ENCODE measurements around the gene ATR. TPM values are rescaled to one million over a fixed set of nuclear protein-coding genes. Genes with fewer than 3 reads are reported as not detected.

Gene ATR
- total RNA-seq, 1 experiment from 2014 or later: 17.5 TPM

DNA sequence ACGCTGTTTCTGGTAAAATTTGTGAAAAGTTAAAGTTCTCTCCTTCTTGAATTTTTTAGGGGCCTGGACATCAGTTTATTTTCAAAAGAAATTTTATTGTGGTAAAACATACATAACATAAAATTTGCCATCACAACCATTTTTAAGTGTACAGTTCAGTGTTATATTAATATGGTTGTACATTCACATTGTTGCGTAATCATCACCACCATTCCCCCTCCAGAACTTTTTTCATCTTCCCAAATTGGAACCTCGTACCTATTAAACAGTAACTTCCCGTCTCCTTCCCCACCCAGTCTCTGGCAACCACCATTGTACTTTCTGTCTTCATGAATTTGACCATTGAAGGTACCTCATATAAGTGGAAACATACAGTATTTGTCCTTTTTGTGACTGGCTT is 107.7 kb downstream of the ATR start:
- DNase-seq: no peak
- POLR2A ChIA-PET: no interaction called here
- Mint-ChIP-seq H3K27ac (ENCODE audit: unreplicated experiment) (no peak overlapping the region), H3K27me3 (ENCODE audit: insufficient read depth, unreplicated experiment) (no peaks in the 10 kb centered on the region), H3K4me1 (ENCODE audit: low read depth, unreplicated experiment) (no peaks in the 10 kb centered on the region), H3K4me3 (ENCODE audit: unreplicated experiment) (no peak overlapping the region), H3K9me3 (ENCODE audit: unreplicated experiment) (no peaks in the 10 kb centered on the region), H3K36me3 (ENCODE audit: insufficient read depth, unreplicated experiment) (no peaks in the 10 kb centered on the region)
- CTCF ChIA-PET: no interaction called here
- intact Hi-C loops (cut with micrococcal nuclease; ENCODE audit: unreplicated experiment): no loop called here
- TF ChIP-seq, protein P1, sequence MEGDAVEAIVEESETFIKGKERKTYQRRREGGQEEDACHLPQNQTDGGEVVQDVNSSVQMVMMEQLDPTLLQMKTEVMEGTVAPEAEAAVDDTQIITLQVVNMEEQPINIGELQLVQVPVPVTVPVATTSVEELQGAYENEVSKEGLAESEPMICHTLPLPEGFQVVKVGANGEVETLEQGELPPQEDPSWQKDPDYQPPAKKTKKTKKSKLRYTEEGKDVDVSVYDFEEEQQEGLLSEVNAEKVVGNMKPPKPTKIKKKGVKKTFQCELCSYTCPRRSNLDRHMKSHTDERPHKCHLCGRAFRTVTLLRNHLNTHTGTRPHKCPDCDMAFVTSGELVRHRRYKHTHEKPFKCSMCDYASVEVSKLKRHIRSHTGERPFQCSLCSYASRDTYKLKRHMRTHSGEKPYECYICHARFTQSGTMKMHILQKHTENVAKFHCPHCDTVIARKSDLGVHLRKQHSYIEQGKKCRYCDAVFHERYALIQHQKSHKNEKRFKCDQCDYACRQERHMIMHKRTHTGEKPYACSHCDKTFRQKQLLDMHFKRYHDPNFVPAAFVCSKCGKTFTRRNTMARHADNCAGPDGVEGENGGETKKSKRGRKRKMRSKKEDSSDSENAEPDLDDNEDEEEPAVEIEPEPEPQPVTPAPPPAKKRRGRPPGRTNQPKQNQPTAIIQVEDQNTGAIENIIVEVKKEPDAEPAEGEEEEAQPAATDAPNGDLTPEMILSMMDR (IDR thresholded peaks at IDR 0.05; ENCODE audit: insufficient read depth in 1 of 2, low read depth in 1 of 2, low read length in 1 of 2, severe bottlenecking in 1 of 2, unreplicated experiment in 1 of 2): no peak
- H3K27me3 ChIP-seq (replicated peaks; ENCODE audit: control insufficient read depth, insufficient read depth, low read length): no peaks in the 10 kb centered on the region
- no peaks in the 10 kb centered on the region for H3K9me3 ChIP-seq
- no TSS peak for BruUV-seq (replicated peaks)
- H3K4me3 ChIP-seq (ENCODE audit: low read depth, low read length): no peak overlapping the region
- no peaks in the 10 kb centered on the region for H3K4me1 ChIP-seq
- no peaks in the 10 kb centered on the region for H3K36me3 ChIP-seq (ENCODE audit: control insufficient read depth, insufficient read depth, low read length)

- ChIA-PET CTCF (no interaction called here), POLR2A (no interaction called here)
- H3K4me1 ChIP-seq: no peaks in the 10 kb centered on the region
- no peaks in the 10 kb centered on the region for H3K27me3 Mint-ChIP-seq (ENCODE audit: insufficient read depth, unreplicated experiment)
- BruUV-seq (replicated peaks): no TSS peak
- H3K4me3 Mint-ChIP-seq (ENCODE audit: unreplicated experiment): no peak overlapping the region
- H3K36me3 Mint-ChIP-seq (ENCODE audit: insufficient read depth, unreplicated experiment): no peaks in the 10 kb centered on the region
- no peak for DNase-seq
- TF ChIP-seq, protein P1 (IDR thresholded peaks at IDR 0.05; ENCODE audit: insufficient read depth in 1 of 2, low read depth in 1 of 2, low read length in 1 of 2, severe bottlenecking in 1 of 2, unreplicated experiment in 1 of 2): no peak
- H3K36me3 ChIP-seq (ENCODE audit: control insufficient read depth, insufficient read depth, low read length): no peaks in the 10 kb centered on the region
- no peaks in the 10 kb centered on the region for H3K9me3 ChIP-seq
- no peaks in the 10 kb centered on the region for H3K27me3 ChIP-seq (replicated peaks; ENCODE audit: control insufficient read depth, insufficient read depth, low read length)
- H3K9me3 Mint-ChIP-seq (ENCODE audit: unreplicated experiment): no peaks in the 10 kb centered on the region
- intact Hi-C loops (cut with micrococcal nuclease; ENCODE audit: unreplicated experiment): no loop called here
- no peak overlapping the region for H3K4me3 ChIP-seq (ENCODE audit: low read depth, low read length)
- no peaks in the 10 kb centered on the region for H3K4me1 Mint-ChIP-seq (ENCODE audit: low read depth, unreplicated experiment)
- H3K27ac Mint-ChIP-seq (ENCODE audit: unreplicated experiment): no peak overlapping the region
Measured at GRCh38 chr3:142468456-142468855, 110.1 kb downstream of the ATR start.

- H3K27me3 Mint-ChIP-seq (ENCODE audit: insufficient read depth, unreplicated experiment): no peaks in the 10 kb centered on the region
- TF ChIP-seq, protein P1 (IDR thresholded peaks at IDR 0.05; ENCODE audit: insufficient read depth in 1 of 2, low read depth in 1 of 2, low read length in 1 of 2, severe bottlenecking in 1 of 2, unreplicated experiment in 1 of 2): no peak
- H3K4me3 ChIP-seq (ENCODE audit: low read depth, low read length): no peak overlapping the region
- H3K36me3 ChIP-seq (ENCODE audit: control insufficient read depth, insufficient read depth, low read length): no peaks in the 10 kb centered on the region
- no TSS peak for BruUV-seq (replicated peaks)
- ChIA-PET POLR2A (no interaction called here), CTCF (no interaction called here)
- H3K27ac Mint-ChIP-seq (ENCODE audit: unreplicated experiment): no peak overlapping the region
- H3K4me1 Mint-ChIP-seq (ENCODE audit: low read depth, unreplicated experiment): no peaks in the 10 kb centered on the region
- no peaks in the 10 kb centered on the region for H3K4me1 ChIP-seq
- intact Hi-C loops (cut with micrococcal nuclease; ENCODE audit: unreplicated experiment): no loop called here
- no peaks in the 10 kb centered on the region for H3K36me3 Mint-ChIP-seq (ENCODE audit: insufficient read depth, unreplicated experiment)
- H3K9me3 Mint-ChIP-seq (ENCODE audit: unreplicated experiment): no peaks in the 10 kb centered on the region
- no peak for DNase-seq
- H3K27me3 ChIP-seq (replicated peaks; ENCODE audit: control insufficient read depth, insufficient read depth, low read length): no peaks in the 10 kb centered on the region
- no peak overlapping the region for H3K4me3 Mint-ChIP-seq (ENCODE audit: unreplicated experiment)
- H3K9me3 ChIP-seq: no peaks in the 10 kb centered on the region
Measured at GRCh38 chr3:142467768-142468167, 110.8 kb downstream of the ATR start.

Data from Caco-2 (cell line).